Measurements from ENCODE around the gene DPH2. TPM values are rescaled to one million over a fixed set of nuclear protein-coding genes. Genes with fewer than 3 reads are reported as not detected.
A peak's percentile ranks its signal among the peaks of the same experiment; 100 is the strongest.

The DPH2 gene
- total and polyA plus RNA-seq, 4 experiments from 2014 or later: 25.5 to 33.1 (median 28.8) TPM

GRCh38 chr1:43935711-43936427 is 33.9 kb upstream of the DPH2 start:
- H3K4me3 ChIP-seq (ENCODE audit: low read length in 2 of 2): no peak overlapping the region
- intact Hi-C loops (cut with micrococcal nuclease): no loop called here
- H3K4me1 Mint-ChIP-seq: peaks cover 4 to 30% (median 8%) of the 10 kb centered on the region in 4 donors

GRCh38 chr1:43936431-43937151 is 33.2 kb upstream of the DPH2 start:
- POLR2A ChIA-PET (ENCODE audit: partially characterized antibody): no interaction called here
- no peak overlapping the region for H3K27ac ChIP-seq (ENCODE audit: low read depth, low read length)
- CTCF ChIA-PET (ENCODE audit: partially characterized antibody): interaction anchor here (1.0 to 5.4 kb wide), 3 partner anchors 10 to 172 kb away, joined by 3 to 91 read pairs (median 83); partner anchors contain the start of gene IPO13
- Mint-ChIP-seq H3K27ac (no peak overlapping the region), H3K9me3 (no peaks in the 10 kb centered on the region), H3K4me1 (peaks cover 4 to 30% (median 8%) of the 10 kb centered on the region in 4 donors), H3K4me3 (peak overlapping the region in 4 of 8 donors; percentile 36 to 56 (median 46)), H3K36me3 (peaks cover 2 to 9% of the 10 kb centered on the region in 2 donors), H3K27me3 (peaks cover 16 to 21% of the 10 kb centered on the region in 2 donors)
- H3K4me3 ChIP-seq (ENCODE audit: low read length in 2 of 2): no peak overlapping the region
- peaks cover 8% of the 10 kb centered on the region for H3K4me1 ChIP-seq (ENCODE audit: insufficient read depth, low read length)
- H3K27me3 ChIP-seq (ENCODE audit: insufficient read depth, low read length): peaks cover 23% of the 10 kb centered on the region
- H3K9me3 ChIP-seq (ENCODE audit: control insufficient read depth in 1 of 2, low read length in 2 of 2): no peaks in the 10 kb centered on the region
- DNase-seq: no peak
- intact Hi-C loops (cut with micrococcal nuclease): no loop called here
- H3K36me3 ChIP-seq (ENCODE audit: insufficient read depth, low read length): no peaks in the 10 kb centered on the region

More at GRCh38 chr1:43935711-43936427, 33.9 kb upstream of the DPH2 start:
- peaks cover 2 to 9% of the 10 kb centered on the region in 2 donors for H3K36me3 Mint-ChIP-seq
- no peak overlapping the region for H3K27ac ChIP-seq (ENCODE audit: low read depth, low read length)
- H3K27me3 Mint-ChIP-seq: peaks cover 16 to 21% of the 10 kb centered on the region in 2 donors
- H3K4me3 Mint-ChIP-seq: peak overlapping the region in 4 of 8 donors; percentile 12 to 64 (median 36)
- H3K27ac Mint-ChIP-seq: no peak overlapping the region
- no peaks in the 10 kb centered on the region for H3K36me3 ChIP-seq (ENCODE audit: insufficient read depth, low read length)
- DNase-seq: no peak
- CTCF ChIA-PET (ENCODE audit: partially characterized antibody): interaction anchor here (0.8 to 5.4 kb wide), 15 partner anchors 10 to 709 kb away, joined by 3 to 91 read pairs (median 8); partner anchors contain the start of genes IPO13 and KDM4A
- peaks cover 8% of the 10 kb centered on the region for H3K4me1 ChIP-seq (ENCODE audit: insufficient read depth, low read length)
- POLR2A ChIA-PET (ENCODE audit: partially characterized antibody): interaction anchor here (1.4 kb wide), 1 partner anchor 408 kb away, joined by 3 read pairs; no protein-coding TSS in a partner anchor
- no peaks in the 10 kb centered on the region for H3K9me3 ChIP-seq (ENCODE audit: control insufficient read depth in 1 of 2, low read length in 2 of 2)
- no peaks in the 10 kb centered on the region for H3K9me3 Mint-ChIP-seq
- H3K27me3 ChIP-seq (ENCODE audit: insufficient read depth, low read length): peaks cover 23% of the 10 kb centered on the region

GRCh38 chr1:43937179-43937865 is 32.5 kb upstream of the DPH2 start:
- POLR2A ChIA-PET (ENCODE audit: partially characterized antibody): no interaction called here
- Histone ChIP-seq H3K4me1 (ENCODE audit: insufficient read depth, low read length) (peaks cover 8% of the 10 kb centered on the region), H3K4me3 (ENCODE audit: low read length in 2 of 2) (no peak overlapping the region), H3K9me3 (ENCODE audit: control insufficient read depth in 1 of 2, low read length in 2 of 2) (no peaks in the 10 kb centered on the region), H3K27ac (ENCODE audit: low read depth, low read length) (no peak overlapping the region), H3K36me3 (ENCODE audit: insufficient read depth, low read length) (no peaks in the 10 kb centered on the region), H3K27me3 (ENCODE audit: insufficient read depth, low read length) (peaks cover 23% of the 10 kb centered on the region)
- Mint-ChIP-seq H3K36me3 (peaks cover 2 to 9% of the 10 kb centered on the region in 2 donors), H3K27ac (no peak overlapping the region), H3K9me3 (no peaks in the 10 kb centered on the region), H3K4me3 (no peak overlapping the region), H3K27me3 (peaks cover 16 to 21% of the 10 kb centered on the region in 2 donors), H3K4me1 (peaks cover 4 to 30% (median 8%) of the 10 kb centered on the region in 4 donors)
- intact Hi-C loops (cut with micrococcal nuclease): no loop called here
- CTCF ChIA-PET (ENCODE audit: partially characterized antibody): interaction anchor here (1.0 to 1.6 kb wide), 2 partner anchors 11 to 99 kb away, joined by 3 read pairs; no protein-coding TSS in a partner anchor
- no peak for DNase-seq

- POLR2A ChIA-PET (ENCODE audit: partially characterized antibody): no interaction called here
- CTCF ChIA-PET (ENCODE audit: partially characterized antibody): interaction anchor here (1.6 kb wide), 1 partner anchor 98 kb away, joined by 3 read pairs; no protein-coding TSS in a partner anchor
- H3K27ac ChIP-seq (ENCODE audit: low read depth, low read length): no peak overlapping the region
- Mint-ChIP-seq H3K9me3 (no peaks in the 10 kb centered on the region), H3K4me3 (peak overlapping the region in 1 of 8 donors; percentile 54), H3K27ac (no peak overlapping the region), H3K36me3 (peaks cover 2 to 5% of the 10 kb centered on the region in 2 donors), H3K4me1 (peaks cover 4 to 34% (median 10%) of the 10 kb centered on the region in 4 donors), H3K27me3 (peaks cover 11 to 12% of the 10 kb centered on the region in 2 donors)
- DNase-seq: no peak
- H3K27me3 ChIP-seq (ENCODE audit: insufficient read depth, low read length): peaks cover 19% of the 10 kb centered on the region
- no peaks in the 10 kb centered on the region for H3K36me3 ChIP-seq (ENCODE audit: insufficient read depth, low read length)
- no peak overlapping the region for H3K4me3 ChIP-seq (ENCODE audit: low read length in 2 of 2)
- H3K9me3 ChIP-seq (ENCODE audit: control insufficient read depth in 1 of 2, low read length in 2 of 2): no peaks in the 10 kb centered on the region
- intact Hi-C loops (cut with micrococcal nuclease): no loop called here
- H3K4me1 ChIP-seq (ENCODE audit: insufficient read depth, low read length): peaks cover 7% of the 10 kb centered on the region
Measured at GRCh38 chr1:43938383-43938782, 31.4 kb upstream of the DPH2 start.

GRCh38 chr1:43938892-43939587 is 30.8 kb upstream of the DPH2 start:
- CTCF ChIA-PET (ENCODE audit: partially characterized antibody): interaction anchor here (1.0 to 1.6 kb wide), 2 partner anchors 97 to 409 kb away, joined by 3 read pairs; no protein-coding TSS in a partner anchor
- peaks cover 4 to 30% (median 8%) of the 10 kb centered on the region in 4 donors for H3K4me1 Mint-ChIP-seq
- Histone ChIP-seq H3K4me3 (ENCODE audit: low read length in 2 of 2) (no peak overlapping the region), H3K9me3 (ENCODE audit: control insufficient read depth in 1 of 2, low read length in 2 of 2) (no peaks in the 10 kb centered on the region), H3K4me1 (ENCODE audit: insufficient read depth, low read length) (no peaks in the 10 kb centered on the region), H3K27me3 (ENCODE audit: insufficient read depth, low read length) (peaks cover 15% of the 10 kb centered on the region), H3K27ac (ENCODE audit: low read depth, low read length) (no peak overlapping the region), H3K36me3 (ENCODE audit: insufficient read depth, low read length) (no peaks in the 10 kb centered on the region)
- no peaks in the 10 kb centered on the region for H3K9me3 Mint-ChIP-seq
- H3K27me3 Mint-ChIP-seq: peaks cover 8 to 11% of the 10 kb centered on the region in 2 donors
- DNase-seq: no peak
- H3K27ac Mint-ChIP-seq: no peak overlapping the region
- H3K4me3 Mint-ChIP-seq: no peak overlapping the region
- peaks cover 2 to 5% of the 10 kb centered on the region in 2 donors for H3K36me3 Mint-ChIP-seq
- POLR2A ChIA-PET (ENCODE audit: partially characterized antibody): no interaction called here
- intact Hi-C loops (cut with micrococcal nuclease): no loop called here

GRCh38 chr1:43942411-43942810 is 27.4 kb upstream of the DPH2 start:
- H3K27me3 ChIP-seq (ENCODE audit: insufficient read depth, low read length): no peaks in the 10 kb centered on the region
- peaks cover 17% of the 10 kb centered on the region for H3K4me1 ChIP-seq (ENCODE audit: insufficient read depth, low read length)
- H3K27ac ChIP-seq (ENCODE audit: low read depth, low read length): no peak overlapping the region
- peaks cover 15 to 40% (median 24%) of the 10 kb centered on the region in 4 donors for H3K4me1 Mint-ChIP-seq
- H3K27ac Mint-ChIP-seq: peak overlapping the region in 1 of 7 donors; percentile 9
- CTCF ChIA-PET (ENCODE audit: partially characterized antibody): interaction anchor here (1.1 to 7.5 kb wide), 2 partner anchors 8 to 29 kb away, joined by 3 to 83 read pairs; partner anchors contain the start of gene ARTN
- no peak overlapping the region for H3K4me3 Mint-ChIP-seq
- peaks cover 2 to 7% of the 10 kb centered on the region in 2 donors for H3K36me3 Mint-ChIP-seq
- H3K27me3 Mint-ChIP-seq: no peaks in the 10 kb centered on the region
- no peaks in the 10 kb centered on the region for H3K36me3 ChIP-seq (ENCODE audit: insufficient read depth, low read length)
- no peak for DNase-seq
- H3K4me3 ChIP-seq (ENCODE audit: low read length in 2 of 2): no peak overlapping the region
- intact Hi-C loops (cut with micrococcal nuclease): no loop called here
- POLR2A ChIA-PET (ENCODE audit: partially characterized antibody): interaction anchor here (1.2 kb wide), 1 partner anchor 8 kb away, joined by 4 read pairs; the partner anchor contains the start of gene ARTN
- no peaks in the 10 kb centered on the region for H3K9me3 Mint-ChIP-seq
- no peaks in the 10 kb centered on the region for H3K9me3 ChIP-seq (ENCODE audit: control insufficient read depth in 1 of 2, low read length in 2 of 2)

Measured in CD4-positive, alpha-beta memory T cell (primary cell).